ENCODE data around the gene OSBPL6. TPM values are rescaled to one million over a fixed set of nuclear protein-coding genes. Genes with fewer than 3 reads are reported as not detected.

Gene OSBPL6
- total and polyA plus RNA-seq, 4 experiments from 2014 or later, result 0.14 to 0.49 (median 0.34) TPM

GRCh38 chr2:178225006-178225805, 30.9 kb downstream of the OSBPL6 start:
- Mint-ChIP-seq H3K9me3 (peaks cover 0 to 2% (median 0%) of the 10 kb centered on the region in 8 donors), H3K4me1 (no peaks in the 10 kb centered on the region), H3K27me3 (peaks cover 25 to 31% of the 10 kb centered on the region in 2 donors), H3K27ac (no peak overlapping the region), H3K36me3 (no peaks in the 10 kb centered on the region), H3K4me3 (no peak overlapping the region)
- ChIA-PET POLR2A (ENCODE audit: partially characterized antibody) (no interaction called here), CTCF (ENCODE audit: partially characterized antibody) (no interaction called here)
- DNase-seq, result no peak
- Histone ChIP-seq H3K4me3 (ENCODE audit: low read length in 2 of 2) (no peak overlapping the region), H3K9me3 (ENCODE audit: control insufficient read depth in 1 of 2, low read length in 2 of 2) (no peaks in the 10 kb centered on the region), H3K36me3 (ENCODE audit: insufficient read depth, low read length) (no peaks in the 10 kb centered on the region), H3K4me1 (ENCODE audit: insufficient read depth, low read length) (no peaks in the 10 kb centered on the region), H3K27ac (ENCODE audit: low read depth, low read length) (no peak overlapping the region), H3K27me3 (ENCODE audit: insufficient read depth, low read length) (no peaks in the 10 kb centered on the region)
- intact Hi-C loops (cut with micrococcal nuclease), result no loop called here

GRCh38 chr2:178227187-178227586, 32.9 kb downstream of the OSBPL6 start:
- ChIA-PET POLR2A (ENCODE audit: partially characterized antibody) (no interaction called here), CTCF (ENCODE audit: partially characterized antibody) (no interaction called here)
- Histone ChIP-seq H3K36me3 (ENCODE audit: insufficient read depth, low read length) (no peaks in the 10 kb centered on the region), H3K4me1 (ENCODE audit: insufficient read depth, low read length) (no peaks in the 10 kb centered on the region), H3K9me3 (ENCODE audit: control insufficient read depth in 1 of 2, low read length in 2 of 2) (no peaks in the 10 kb centered on the region), H3K27me3 (ENCODE audit: insufficient read depth, low read length) (no peaks in the 10 kb centered on the region), H3K27ac (ENCODE audit: low read depth, low read length) (no peak overlapping the region), H3K4me3 (ENCODE audit: low read length in 2 of 2) (no peak overlapping the region)
- Mint-ChIP-seq H3K27ac (no peak overlapping the region), H3K4me3 (no peak overlapping the region), H3K27me3 (peaks cover 15 to 22% of the 10 kb centered on the region in 2 donors), H3K9me3 (peaks cover 0 to 2% (median 0%) of the 10 kb centered on the region in 8 donors), H3K36me3 (no peaks in the 10 kb centered on the region), H3K4me1 (no peaks in the 10 kb centered on the region)
- no peak for DNase-seq
- intact Hi-C loops (cut with micrococcal nuclease), result no loop called here

GRCh38 chr2:178229927-178230326, 35.6 kb downstream of the OSBPL6 start:
- Mint-ChIP-seq H3K4me1 (no peaks in the 10 kb centered on the region), H3K27me3 (peaks cover 7 to 13% of the 10 kb centered on the region in 2 donors), H3K4me3 (no peak overlapping the region), H3K36me3 (no peaks in the 10 kb centered on the region), H3K9me3 (peaks cover 0 to 2% (median 0%) of the 10 kb centered on the region in 8 donors), H3K27ac (peak overlapping the region in 1 of 7 donors; percentile 28)
- DNase-seq, result no peak
- Histone ChIP-seq H3K36me3 (ENCODE audit: insufficient read depth, low read length) (no peaks in the 10 kb centered on the region), H3K27ac (ENCODE audit: low read depth, low read length) (no peak overlapping the region), H3K9me3 (ENCODE audit: control insufficient read depth in 1 of 2, low read length in 2 of 2) (no peaks in the 10 kb centered on the region), H3K4me1 (ENCODE audit: insufficient read depth, low read length) (no peaks in the 10 kb centered on the region), H3K4me3 (ENCODE audit: low read length in 2 of 2) (no peak overlapping the region), H3K27me3 (ENCODE audit: insufficient read depth, low read length) (no peaks in the 10 kb centered on the region)
- intact Hi-C loops (cut with micrococcal nuclease), result no loop called here
- POLR2A ChIA-PET (ENCODE audit: partially characterized antibody), result no interaction called here
- CTCF ChIA-PET (ENCODE audit: partially characterized antibody), result no interaction called here

- intact Hi-C loops (cut with micrococcal nuclease), result no loop called here
- DNase-seq, result no peak
- Mint-ChIP-seq H3K36me3 (no peaks in the 10 kb centered on the region), H3K4me3 (no peak overlapping the region), H3K4me1 (no peaks in the 10 kb centered on the region), H3K27me3 (peaks cover 2 to 11% of the 10 kb centered on the region in 2 donors), H3K9me3 (peaks cover 0 to 1% (median 0%) of the 10 kb centered on the region in 8 donors), H3K27ac (no peak overlapping the region)
- no peaks in the 10 kb centered on the region for H3K27me3 ChIP-seq (ENCODE audit: insufficient read depth, low read length)
- POLR2A ChIA-PET (ENCODE audit: partially characterized antibody), result no interaction called here
- H3K4me1 ChIP-seq (ENCODE audit: insufficient read depth, low read length), result no peaks in the 10 kb centered on the region
- no peaks in the 10 kb centered on the region for H3K36me3 ChIP-seq (ENCODE audit: insufficient read depth, low read length)
- H3K9me3 ChIP-seq (ENCODE audit: control insufficient read depth in 1 of 2, low read length in 2 of 2), result no peaks in the 10 kb centered on the region
- no peak overlapping the region for H3K27ac ChIP-seq (ENCODE audit: low read depth, low read length)
- H3K4me3 ChIP-seq (ENCODE audit: low read length in 2 of 2), result no peak overlapping the region
- CTCF ChIA-PET (ENCODE audit: partially characterized antibody), result no interaction called here
These were observed 36.1 kb downstream of the OSBPL6 start for GRCh38 chr2:178230396-178230795.

- POLR2A ChIA-PET (ENCODE audit: partially characterized antibody), result no interaction called here
- Mint-ChIP-seq H3K27ac (no peak overlapping the region), H3K4me3 (no peak overlapping the region), H3K4me1 (no peaks in the 10 kb centered on the region), H3K36me3 (no peaks in the 10 kb centered on the region), H3K9me3 (peaks cover 0 to 2% (median 0%) of the 10 kb centered on the region in 8 donors), H3K27me3 (peaks cover 5 to 6% of the 10 kb centered on the region in 2 donors)
- CTCF ChIA-PET (ENCODE audit: partially characterized antibody), result interaction anchor here (1.0 kb wide), 1 partner anchor 21 kb away, joined by 3 read pairs; no protein-coding TSS in a partner anchor
- Histone ChIP-seq H3K36me3 (ENCODE audit: insufficient read depth, low read length) (no peaks in the 10 kb centered on the region), H3K27me3 (ENCODE audit: insufficient read depth, low read length) (no peaks in the 10 kb centered on the region), H3K9me3 (ENCODE audit: control insufficient read depth in 1 of 2, low read length in 2 of 2) (no peaks in the 10 kb centered on the region), H3K4me3 (ENCODE audit: low read length in 2 of 2) (no peak overlapping the region), H3K4me1 (ENCODE audit: insufficient read depth, low read length) (no peaks in the 10 kb centered on the region), H3K27ac (ENCODE audit: low read depth, low read length) (no peak overlapping the region)
- no peak for DNase-seq
- intact Hi-C loops (cut with micrococcal nuclease), result no loop called here
These were observed 39.1 kb downstream of the OSBPL6 start for GRCh38 chr2:178233428-178233827.

GRCh38 chr2:178234648-178235047, 40.3 kb downstream of the OSBPL6 start:
- CTCF ChIA-PET (ENCODE audit: partially characterized antibody), result no interaction called here
- DNase-seq, result no peak
- H3K27ac Mint-ChIP-seq, result no peak overlapping the region
- H3K27me3 ChIP-seq (ENCODE audit: insufficient read depth, low read length), result no peaks in the 10 kb centered on the region
- peaks cover 0 to 2% (median 0%) of the 10 kb centered on the region in 8 donors for H3K9me3 Mint-ChIP-seq
- peaks cover 6 to 7% of the 10 kb centered on the region in 2 donors for H3K27me3 Mint-ChIP-seq
- H3K4me3 ChIP-seq (ENCODE audit: low read length in 2 of 2), result no peak overlapping the region
- H3K9me3 ChIP-seq (ENCODE audit: control insufficient read depth in 1 of 2, low read length in 2 of 2), result no peaks in the 10 kb centered on the region
- intact Hi-C loops (cut with micrococcal nuclease), result no loop called here
- H3K36me3 ChIP-seq (ENCODE audit: insufficient read depth, low read length), result no peaks in the 10 kb centered on the region
- H3K4me3 Mint-ChIP-seq, result no peak overlapping the region
- POLR2A ChIA-PET (ENCODE audit: partially characterized antibody), result no interaction called here
- H3K4me1 ChIP-seq (ENCODE audit: insufficient read depth, low read length), result no peaks in the 10 kb centered on the region
- no peaks in the 10 kb centered on the region for H3K36me3 Mint-ChIP-seq
- no peak overlapping the region for H3K27ac ChIP-seq (ENCODE audit: low read depth, low read length)
- H3K4me1 Mint-ChIP-seq, result no peaks in the 10 kb centered on the region

GRCh38 chr2:178237488-178238153, 43.3 kb downstream of the OSBPL6 start:
- H3K27me3 Mint-ChIP-seq, result peaks cover 6 to 7% of the 10 kb centered on the region in 2 donors
- peak overlapping the region in 1 of 7 donors; percentile 45 for H3K27ac Mint-ChIP-seq
- no peaks in the 10 kb centered on the region for H3K4me1 Mint-ChIP-seq
- H3K36me3 Mint-ChIP-seq, result no peaks in the 10 kb centered on the region
- peaks cover 0 to 3% (median 0%) of the 10 kb centered on the region in 8 donors for H3K9me3 Mint-ChIP-seq
- DNase-seq, result no peak
- Histone ChIP-seq H3K27me3 (ENCODE audit: insufficient read depth, low read length) (no peaks in the 10 kb centered on the region), H3K9me3 (ENCODE audit: control insufficient read depth in 1 of 2, low read length in 2 of 2) (no peaks in the 10 kb centered on the region), H3K4me1 (ENCODE audit: insufficient read depth, low read length) (no peaks in the 10 kb centered on the region), H3K36me3 (ENCODE audit: insufficient read depth, low read length) (no peaks in the 10 kb centered on the region), H3K27ac (ENCODE audit: low read depth, low read length) (no peak overlapping the region), H3K4me3 (ENCODE audit: low read length in 2 of 2) (no peak overlapping the region)
- CTCF ChIA-PET (ENCODE audit: partially characterized antibody), result no interaction called here
- intact Hi-C loops (cut with micrococcal nuclease), result no loop called here
- POLR2A ChIA-PET (ENCODE audit: partially characterized antibody), result no interaction called here
- no peak overlapping the region for H3K4me3 Mint-ChIP-seq
